SH-SY5Y (cell line): Measurements from ENCODE around the gene EYA4.

Experiments used
- GATA2 ChIP-seq: IDR thresholded peaks from 2 replicates; pipeline ENCODE4 v1.6.1; 2011; ENCODE audit warnings: mild to moderate bottlenecking, low read depth, low read length
- GATA3 ChIP-seq: IDR thresholded peaks from 2 replicates; pipeline ENCODE4 v1.6.1; 2011; ENCODE audit warnings: low read depth, mild to moderate bottlenecking, low read length, moderate library complexity

DNA sequence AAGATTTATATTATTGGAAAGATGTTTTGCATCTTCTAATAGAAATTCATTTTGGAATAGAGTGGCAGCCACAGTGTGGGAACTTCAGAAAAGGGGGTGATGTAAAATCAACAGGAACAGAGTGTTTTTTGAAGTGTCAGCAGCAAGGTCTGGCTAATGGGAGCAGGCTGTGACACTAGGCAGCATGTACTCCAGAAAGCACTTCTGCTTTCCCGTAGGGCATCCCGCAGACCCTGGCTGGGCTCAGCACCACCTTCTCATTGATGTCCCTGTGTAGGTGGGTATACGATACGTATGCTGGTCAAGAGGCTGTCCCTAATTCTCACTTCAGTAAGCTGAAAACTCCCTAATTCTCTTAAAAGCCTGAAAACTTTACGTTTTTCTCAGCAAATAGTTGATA lies 74.7 kb downstream of the EYA4 start:
- TF ChIP-seq GATA2 = no peak
- TF ChIP-seq GATA3 = no peak
